ENCODE results near the gene HSFX3.
"Not testable (repeated sequence)": the region's sequence is repeated elsewhere in the genome, so short reads cannot be mapped to it uniquely, and the experiment has no call there.

Gene HSFX3

DNA sequence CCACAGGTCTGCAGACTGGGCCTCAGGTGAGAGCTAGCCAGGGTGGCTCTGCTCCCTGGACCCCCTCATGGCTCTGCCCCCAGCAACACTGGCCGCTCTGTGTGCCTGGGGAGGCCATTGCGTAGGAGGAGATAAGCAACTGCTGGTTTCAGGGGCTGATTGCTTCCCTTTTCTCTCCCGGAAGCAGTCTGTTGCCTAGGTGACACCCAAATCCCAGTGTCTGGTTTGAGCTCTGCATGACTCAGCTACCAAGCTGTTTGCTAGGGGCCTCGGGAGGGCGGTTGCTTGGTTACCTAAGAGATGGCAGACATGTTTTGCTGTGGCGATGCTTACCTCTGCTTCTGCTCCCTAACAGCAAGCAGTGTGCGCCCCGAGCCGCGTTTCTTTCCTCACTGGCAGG is 24.3 kb downstream of the HSFX3 start:
- ATAC-seq (ENCODE audit: insufficient read depth, low read depth) (peak; percentile 97), DNase-seq (peak; percentile 78)
- Histone ChIP-seq H2AFZ (ENCODE audit: low read depth, low read length) (peak overlapping the region; percentile 39; the same call in 1 of the 2 replicates), H3K4me3 (ENCODE audit: low read depth in 1 of 2, low read length in 2 of 2) (peak overlapping the region in 1 of 2 experiments; percentile 42; a peak in 1 of 4 replicates), H3K4me1 (ENCODE audit: insufficient read depth, low read length) (peaks cover 13% of the 10 kb centered on the region), H3K9ac (ENCODE audit: low read depth, low read length) (0 out of 2 replicates have a peak overlapping the region, but pooled peaks have one; percentile 21), H3K4me2 (ENCODE audit: insufficient read depth, low read length) (peak overlapping the region; percentile 52; the same call in 1 of the 2 replicates), H3K27ac (ENCODE audit: low read length) (peak overlapping the region; percentile 80)
- H3K27me3 ChIP-seq (ENCODE audit: insufficient read depth, low read length, poor library complexity); H3K9me3 ChIP-seq (ENCODE audit: insufficient read depth, low read length, severe bottlenecking); H4K20me1 ChIP-seq (ENCODE audit: insufficient read depth, low read length); H3K79me2 ChIP-seq (ENCODE audit: insufficient read depth, low read length); H3K36me3 ChIP-seq (ENCODE audit: insufficient read depth, low read length): not testable (repeated sequence)

DNA sequence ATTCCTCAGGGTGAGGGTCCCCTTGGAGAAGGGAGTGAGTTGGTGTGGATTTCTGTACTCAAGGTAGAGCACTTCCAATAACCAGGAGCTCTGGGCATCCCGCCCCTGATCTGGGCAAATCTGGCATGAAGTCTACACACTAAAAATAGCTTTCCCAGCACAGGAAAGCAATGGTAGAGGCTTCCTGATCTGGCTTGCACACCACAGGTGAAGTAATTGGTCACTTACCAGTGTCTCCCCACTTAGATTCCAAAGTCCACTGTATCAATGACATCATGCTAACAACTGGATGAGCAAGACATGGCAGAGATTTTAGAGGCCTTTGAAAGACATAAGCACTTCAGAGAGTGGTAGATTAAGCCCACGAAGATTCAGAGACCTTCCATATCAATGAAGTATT is 26.8 kb downstream of the HSFX3 start:
- H3K9me3 ChIP-seq (ENCODE audit: insufficient read depth, low read length, severe bottlenecking): no peaks in the 10 kb centered on the region
- H3K27me3 ChIP-seq (ENCODE audit: insufficient read depth, low read length, poor library complexity): no peaks in the 10 kb centered on the region
- ATAC-seq (ENCODE audit: insufficient read depth, low read depth) (no peak), DNase-seq (no peak)
- H4K20me1 ChIP-seq (ENCODE audit: insufficient read depth, low read length): no peaks in the 10 kb centered on the region
- H3K4me2 ChIP-seq (ENCODE audit: insufficient read depth, low read length): no peak overlapping the region
- no peaks in the 10 kb centered on the region for H3K79me2 ChIP-seq (ENCODE audit: insufficient read depth, low read length)
- no peak overlapping the region for H3K9ac ChIP-seq (ENCODE audit: low read depth, low read length)
- no peak overlapping the region for H3K27ac ChIP-seq (ENCODE audit: low read length)
- no peak overlapping the region for H3K4me3 ChIP-seq (ENCODE audit: low read depth in 1 of 2, low read length in 2 of 2)
- TF ChIP-seq CTCF (IDR thresholded peaks at IDR 0.05; ENCODE audit: borderline replicate concordance, extremely low read depth, low read length, poor library complexity, severe bottlenecking) (no peak), EZH2 (IDR thresholded peaks at IDR 0.05; ENCODE audit: borderline replicate concordance, low read depth, low read length, severe bottlenecking) (no peak)
- no peaks in the 10 kb centered on the region for H3K36me3 ChIP-seq (ENCODE audit: insufficient read depth, low read length)
- H3K4me1 ChIP-seq (ENCODE audit: insufficient read depth, low read length): peaks cover 16% of the 10 kb centered on the region
- no peak overlapping the region for H2AFZ ChIP-seq (ENCODE audit: low read depth, low read length)

GRCh38 chrX:149521438-149521837 is 28.3 kb downstream of the HSFX3 start:
- H3K79me2 ChIP-seq (ENCODE audit: insufficient read depth, low read length): no peaks in the 10 kb centered on the region
- ATAC-seq (ENCODE audit: insufficient read depth, low read depth) (no peak), DNase-seq (no peak)
- H3K36me3 ChIP-seq (ENCODE audit: insufficient read depth, low read length): no peaks in the 10 kb centered on the region
- no peak overlapping the region for H3K27ac ChIP-seq (ENCODE audit: low read length)
- H3K4me3 ChIP-seq (ENCODE audit: low read depth in 1 of 2, low read length in 2 of 2): no peak overlapping the region
- H3K4me2 ChIP-seq (ENCODE audit: insufficient read depth, low read length): no peak overlapping the region
- no peak overlapping the region for H2AFZ ChIP-seq (ENCODE audit: low read depth, low read length)
- H3K9ac ChIP-seq (ENCODE audit: low read depth, low read length): no peak overlapping the region
- H3K9me3 ChIP-seq (ENCODE audit: insufficient read depth, low read length, severe bottlenecking): no peaks in the 10 kb centered on the region
- TF ChIP-seq CTCF (IDR thresholded peaks at IDR 0.05; ENCODE audit: borderline replicate concordance, extremely low read depth, low read length, poor library complexity, severe bottlenecking) (no peak), EZH2 (IDR thresholded peaks at IDR 0.05; ENCODE audit: borderline replicate concordance, low read depth, low read length, severe bottlenecking) (no peak)
- H3K4me1 ChIP-seq (ENCODE audit: insufficient read depth, low read length): peaks cover 16% of the 10 kb centered on the region
- H3K27me3 ChIP-seq (ENCODE audit: insufficient read depth, low read length, poor library complexity): no peaks in the 10 kb centered on the region
- no peaks in the 10 kb centered on the region for H4K20me1 ChIP-seq (ENCODE audit: insufficient read depth, low read length)

- H3K79me2 ChIP-seq (ENCODE audit: insufficient read depth, low read length): not testable (repeated sequence)
Observed at GRCh38 chrX:149520636-149521277, 29.0 kb downstream of the HSFX3 start.

More at GRCh38 chrX:149520636-149521277, 29.0 kb downstream of the HSFX3 start:
- H2AFZ ChIP-seq (ENCODE audit: low read depth, low read length); H3K9me3 ChIP-seq (ENCODE audit: insufficient read depth, low read length, severe bottlenecking); H3K36me3 ChIP-seq (ENCODE audit: insufficient read depth, low read length); H3K4me3 ChIP-seq (ENCODE audit: low read depth in 1 of 2, low read length in 2 of 2); H3K27ac ChIP-seq (ENCODE audit: low read length); H3K27me3 ChIP-seq (ENCODE audit: insufficient read depth, low read length, poor library complexity); ATAC-seq (ENCODE audit: insufficient read depth, low read depth); H3K9ac ChIP-seq (ENCODE audit: low read depth, low read length); H4K20me1 ChIP-seq (ENCODE audit: insufficient read depth, low read length); DNase-seq; H3K4me1 ChIP-seq (ENCODE audit: insufficient read depth, low read length); H3K4me2 ChIP-seq (ENCODE audit: insufficient read depth, low read length): not testable (repeated sequence)

All from DND-41 (cell line).